ENCODE data around the gene PTS. TPM values are rescaled to one million over a fixed set of nuclear protein-coding genes. Genes with fewer than 3 reads are reported as not detected.
A peak's percentile ranks its signal among the peaks of the same experiment; 100 is the strongest.

The PTS gene
- total RNA-seq, 1 experiment from 2014 or later, result 26.7 TPM

DNA sequence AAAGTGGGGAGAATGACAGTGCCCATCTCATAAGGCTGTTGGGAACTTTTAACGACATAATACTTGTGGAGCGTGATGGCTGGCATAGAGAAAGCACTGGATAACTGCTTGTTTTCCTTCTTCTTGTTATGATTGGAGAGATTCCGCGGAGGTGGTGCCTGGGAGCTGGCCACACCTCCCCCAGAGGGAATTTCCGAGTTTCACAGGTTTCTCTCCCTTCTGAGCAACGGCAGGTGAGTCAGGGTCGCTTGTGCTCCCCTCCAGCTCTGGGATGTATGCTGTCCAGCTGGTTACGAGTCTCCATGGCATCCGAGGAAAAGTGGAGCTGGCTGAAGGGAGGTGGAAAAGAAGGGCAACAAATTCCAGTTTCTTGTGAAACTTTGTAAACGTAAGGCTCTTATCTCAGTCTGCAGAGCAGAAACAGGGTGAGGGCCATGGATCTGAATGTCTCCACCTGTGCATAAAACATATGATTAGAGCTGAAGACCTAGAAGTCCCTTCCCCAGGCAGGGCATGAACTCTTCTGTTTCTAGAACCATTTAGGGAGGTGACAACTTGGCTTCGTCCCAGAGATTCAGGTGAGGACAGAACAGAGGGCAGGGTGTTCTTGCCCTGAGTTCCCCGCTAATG, 44.4 kb downstream of the PTS start:
- Mint-ChIP-seq H3K4me3 (peak overlapping the region; percentile 13; the same call in 1 of the 2 replicates), H3K9me3 (0 out of 2 replicates have a peak, but pooled peaks cover 3% of the 10 kb centered on the region), H3K27me3 (ENCODE audit: low read depth) (no peaks in the 10 kb centered on the region), H3K27ac (no peak overlapping the region), H3K4me1 (peaks cover 11% of the 10 kb centered on the region), H3K36me3 (no peaks in the 10 kb centered on the region)
- ATAC-seq (peak; percentile 94), DNase-seq (ENCODE audit: low spot score) (peak; percentile 21)
- ChIA-PET CTCF (interaction anchor here (1.3 to 2.5 kb wide), 3 partner anchors 10 to 183 kb away, joined by 3 to 20 read pairs (median 4); no protein-coding TSS in a partner anchor), POLR2A (no interaction called here)
- TF ChIP-seq MXD4 (CRISPR knock-in tag; IDR thresholded peaks at IDR 0.05; ENCODE audit: borderline replicate concordance) (no peak), CREM (CRISPR knock-in tag; IDR thresholded peaks at IDR 0.05) (no peak), MYBL2 (CRISPR knock-in tag; IDR thresholded peaks at IDR 0.05) (no peak), ZNF263 (CRISPR knock-in tag; IDR thresholded peaks at IDR 0.05; ENCODE audit: low read depth) (no peak), SOX15 (CRISPR knock-in tag; IDR thresholded peaks at IDR 0.05) (no peak)

DNA sequence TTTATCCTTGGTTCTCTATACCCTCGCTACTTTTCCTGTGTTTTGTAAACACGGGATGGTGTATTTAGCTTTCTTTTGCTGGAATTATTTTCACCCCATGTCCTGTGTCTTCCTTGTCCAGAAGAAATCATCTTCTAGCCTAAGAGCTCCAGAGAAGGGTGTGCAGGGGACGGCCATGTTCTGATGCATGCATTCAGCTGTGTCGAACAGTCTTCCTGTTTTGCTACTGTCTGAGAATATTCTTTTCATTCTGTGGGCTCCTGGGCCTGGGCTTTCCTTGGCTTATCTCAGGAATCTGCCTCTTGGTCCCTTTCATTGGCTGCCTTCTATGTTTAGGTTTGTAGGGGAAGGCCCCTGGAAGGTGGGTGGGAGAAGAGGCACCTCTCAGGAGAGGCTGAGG, 45.0 kb downstream of the PTS start:
- CTCF ChIA-PET, result interaction anchor here (1.3 to 2.5 kb wide), 3 partner anchors 10 to 183 kb away, joined by 3 to 20 read pairs (median 4); no protein-coding TSS in a partner anchor
- no peaks in the 10 kb centered on the region for H3K36me3 Mint-ChIP-seq
- H3K9me3 Mint-ChIP-seq, result 0 out of 2 replicates have a peak, but pooled peaks cover 3% of the 10 kb centered on the region
- no peaks in the 10 kb centered on the region for H3K27me3 Mint-ChIP-seq (ENCODE audit: low read depth)
- H3K4me1 Mint-ChIP-seq, result peaks cover 17% of the 10 kb centered on the region
- no peak for ATAC-seq
- no peak for TF ChIP-seq MYBL2 (CRISPR knock-in tag; IDR thresholded peaks at IDR 0.05)
- no peak for TF ChIP-seq TP53 (CRISPR knock-in tag; IDR thresholded peaks at IDR 0.05)
- no peak for TF ChIP-seq ZNF219 (CRISPR knock-in tag; IDR thresholded peaks at IDR 0.05; ENCODE audit: borderline replicate concordance)
- TF ChIP-seq ZNF317 (CRISPR knock-in tag; IDR thresholded peaks at IDR 0.05; ENCODE audit: borderline replicate concordance, low read depth), result no peak
- TF ChIP-seq FOXP1 (CRISPR knock-in tag; IDR thresholded peaks at IDR 0.05; ENCODE audit: borderline replicate concordance), result no peak
- TF ChIP-seq, protein P1, sequence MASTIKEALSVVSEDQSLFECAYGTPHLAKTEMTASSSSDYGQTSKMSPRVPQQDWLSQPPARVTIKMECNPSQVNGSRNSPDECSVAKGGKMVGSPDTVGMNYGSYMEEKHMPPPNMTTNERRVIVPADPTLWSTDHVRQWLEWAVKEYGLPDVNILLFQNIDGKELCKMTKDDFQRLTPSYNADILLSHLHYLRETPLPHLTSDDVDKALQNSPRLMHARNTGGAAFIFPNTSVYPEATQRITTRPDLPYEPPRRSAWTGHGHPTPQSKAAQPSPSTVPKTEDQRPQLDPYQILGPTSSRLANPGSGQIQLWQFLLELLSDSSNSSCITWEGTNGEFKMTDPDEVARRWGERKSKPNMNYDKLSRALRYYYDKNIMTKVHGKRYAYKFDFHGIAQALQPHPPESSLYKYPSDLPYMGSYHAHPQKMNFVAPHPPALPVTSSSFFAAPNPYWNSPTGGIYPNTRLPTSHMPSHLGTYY (CRISPR knock-in tag; IDR thresholded peaks at IDR 0.05), result no peak
- TF ChIP-seq, protein P2, sequence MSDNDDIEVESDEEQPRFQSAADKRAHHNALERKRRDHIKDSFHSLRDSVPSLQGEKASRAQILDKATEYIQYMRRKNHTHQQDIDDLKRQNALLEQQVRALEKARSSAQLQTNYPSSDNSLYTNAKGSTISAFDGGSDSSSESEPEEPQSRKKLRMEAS (CRISPR knock-in tag; IDR thresholded peaks at IDR 0.05), result no peak
- POLR2A ChIA-PET, result interaction anchor here (0.7 kb wide), 1 partner anchor 972 kb away, joined by 3 read pairs; no protein-coding TSS in a partner anchor
- DNase-seq (ENCODE audit: low spot score), result no peak
- H3K4me3 Mint-ChIP-seq, result no peak overlapping the region
- H3K27ac Mint-ChIP-seq, result no peak overlapping the region

DNA sequence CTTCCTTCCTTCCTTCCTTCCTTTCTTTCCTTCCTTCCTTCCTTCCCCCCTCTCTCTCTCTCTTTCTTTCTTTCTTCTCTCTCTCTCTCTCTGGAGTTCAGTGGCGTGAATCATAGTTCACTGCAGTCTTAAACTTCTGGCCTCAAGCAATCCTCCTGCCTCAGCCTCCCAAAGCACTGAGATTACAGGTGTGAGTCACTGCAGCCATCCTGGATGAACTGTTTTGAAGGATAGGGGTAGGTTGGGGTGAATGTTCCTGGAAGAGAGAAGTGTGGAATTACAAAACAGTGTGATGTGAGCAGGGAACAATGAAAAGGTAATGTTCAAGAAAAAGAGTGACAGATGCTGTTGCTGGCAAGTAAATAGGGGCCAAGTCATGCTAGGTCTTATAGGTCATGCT, 46.8 kb downstream of the PTS start:
- Mint-ChIP-seq H3K27me3 (ENCODE audit: low read depth) (no peaks in the 10 kb centered on the region), H3K4me3 (no peak overlapping the region), H3K4me1 (peaks cover 21% of the 10 kb centered on the region), H3K36me3 (no peaks in the 10 kb centered on the region), H3K9me3 (0 out of 2 replicates have a peak, but pooled peaks cover 3% of the 10 kb centered on the region), H3K27ac (no peak overlapping the region)
- ATAC-seq (no peak), DNase-seq (ENCODE audit: low spot score) (no peak)
- ChIA-PET CTCF (interaction anchor here (0.6 kb wide), 1 partner anchor 50 kb away, joined by 3 read pairs; no protein-coding TSS in a partner anchor), POLR2A (no interaction called here)
- TF ChIP-seq, protein P3, sequence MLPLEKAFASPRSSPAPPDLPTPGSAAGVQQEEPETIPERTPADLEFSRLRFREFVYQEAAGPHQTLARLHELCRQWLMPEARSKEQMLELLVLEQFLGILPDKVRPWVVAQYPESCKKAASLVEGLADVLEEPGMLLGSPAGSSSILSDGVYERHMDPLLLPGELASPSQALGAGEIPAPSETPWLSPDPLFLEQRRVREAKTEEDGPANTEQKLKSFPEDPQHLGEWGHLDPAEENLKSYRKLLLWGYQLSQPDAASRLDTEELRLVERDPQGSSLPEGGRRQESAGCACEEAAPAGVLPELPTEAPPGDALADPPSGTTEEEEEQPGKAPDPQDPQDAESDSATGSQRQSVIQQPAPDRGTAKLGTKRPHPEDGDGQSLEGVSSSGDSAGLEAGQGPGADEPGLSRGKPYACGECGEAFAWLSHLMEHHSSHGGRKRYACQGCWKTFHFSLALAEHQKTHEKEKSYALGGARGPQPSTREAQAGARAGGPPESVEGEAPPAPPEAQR (CRISPR knock-in tag; IDR thresholded peaks at IDR 0.05), result no peak
- TF ChIP-seq, protein P4, sequence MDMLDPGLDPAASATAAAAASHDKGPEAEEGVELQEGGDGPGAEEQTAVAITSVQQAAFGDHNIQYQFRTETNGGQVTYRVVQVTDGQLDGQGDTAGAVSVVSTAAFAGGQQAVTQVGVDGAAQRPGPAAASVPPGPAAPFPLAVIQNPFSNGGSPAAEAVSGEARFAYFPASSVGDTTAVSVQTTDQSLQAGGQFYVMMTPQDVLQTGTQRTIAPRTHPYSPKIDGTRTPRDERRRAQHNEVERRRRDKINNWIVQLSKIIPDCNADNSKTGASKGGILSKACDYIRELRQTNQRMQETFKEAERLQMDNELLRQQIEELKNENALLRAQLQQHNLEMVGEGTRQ (CRISPR knock-in tag; IDR thresholded peaks at IDR 0.05), result no peak
